ENCODE results near the gene FBXO9. TPM values are rescaled to one million over a fixed set of nuclear protein-coding genes. Genes with fewer than 3 reads are reported as not detected.
"Not testable (repeated sequence)": the region's sequence is repeated elsewhere in the genome, so short reads cannot be mapped to it uniquely, and the experiment has no call there.

FBXO9 gene
- total RNA-seq, 2 experiments from 2014 or later = 40.8 to 41.6 TPM

- Mint-ChIP-seq H3K4me3 (peak overlapping the region; percentile 91), H3K27me3 (no peaks in the 10 kb centered on the region), H3K27ac (peak overlapping the region; percentile 22), H3K4me1 (ENCODE audit: low read depth) (peaks cover 50% of the 10 kb centered on the region), H3K9me3 (no peaks in the 10 kb centered on the region), H3K36me3 (ENCODE audit: low read depth) (no peaks in the 10 kb centered on the region)
- POLR2A ChIA-PET = no interaction called here
- TF ChIP-seq, protein P1, sequence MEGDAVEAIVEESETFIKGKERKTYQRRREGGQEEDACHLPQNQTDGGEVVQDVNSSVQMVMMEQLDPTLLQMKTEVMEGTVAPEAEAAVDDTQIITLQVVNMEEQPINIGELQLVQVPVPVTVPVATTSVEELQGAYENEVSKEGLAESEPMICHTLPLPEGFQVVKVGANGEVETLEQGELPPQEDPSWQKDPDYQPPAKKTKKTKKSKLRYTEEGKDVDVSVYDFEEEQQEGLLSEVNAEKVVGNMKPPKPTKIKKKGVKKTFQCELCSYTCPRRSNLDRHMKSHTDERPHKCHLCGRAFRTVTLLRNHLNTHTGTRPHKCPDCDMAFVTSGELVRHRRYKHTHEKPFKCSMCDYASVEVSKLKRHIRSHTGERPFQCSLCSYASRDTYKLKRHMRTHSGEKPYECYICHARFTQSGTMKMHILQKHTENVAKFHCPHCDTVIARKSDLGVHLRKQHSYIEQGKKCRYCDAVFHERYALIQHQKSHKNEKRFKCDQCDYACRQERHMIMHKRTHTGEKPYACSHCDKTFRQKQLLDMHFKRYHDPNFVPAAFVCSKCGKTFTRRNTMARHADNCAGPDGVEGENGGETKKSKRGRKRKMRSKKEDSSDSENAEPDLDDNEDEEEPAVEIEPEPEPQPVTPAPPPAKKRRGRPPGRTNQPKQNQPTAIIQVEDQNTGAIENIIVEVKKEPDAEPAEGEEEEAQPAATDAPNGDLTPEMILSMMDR (IDR thresholded peaks at IDR 0.05) = no peak
- CTCF ChIA-PET = no interaction called here
- DNase-seq (no peak), ATAC-seq (no peak)
- intact Hi-C loops (cut with micrococcal nuclease) = no loop called here
Observed at GRCh38 chr6:53059648-53060589, 5.3 kb upstream of the FBXO9 start.

DNA sequence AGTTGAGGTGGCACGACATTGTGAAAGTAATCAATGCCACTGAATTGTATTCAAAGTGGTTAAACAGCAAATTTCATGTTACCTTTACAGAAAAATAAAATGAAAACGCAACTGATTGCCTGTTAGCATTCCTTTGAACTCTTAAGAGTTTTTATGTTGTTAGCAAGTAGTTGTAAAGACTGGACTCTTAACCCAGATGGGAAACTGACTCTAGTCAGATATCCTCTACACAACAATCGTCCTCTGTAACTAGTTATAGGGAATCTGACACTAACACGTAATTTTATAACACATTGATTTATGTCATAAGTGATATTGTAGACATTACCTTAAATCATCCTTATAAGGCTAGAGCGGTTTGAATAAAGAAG lies 3.0 kb upstream of the FBXO9 start:
- ChIA-PET POLR2A (no interaction called here), CTCF (no interaction called here)
- Mint-ChIP-seq H3K36me3 (ENCODE audit: low read depth) (peaks cover 2% of the 10 kb centered on the region), H3K4me3 (peak overlapping the region; percentile 91), H3K27ac (peak overlapping the region; percentile 90), H3K9me3 (no peaks in the 10 kb centered on the region), H3K27me3 (no peaks in the 10 kb centered on the region), H3K4me1 (ENCODE audit: low read depth) (peaks cover 55% of the 10 kb centered on the region)
- DNase-seq = no peak
- intact Hi-C loops (cut with micrococcal nuclease) = no loop called here
- ATAC-seq = no peak
- TF ChIP-seq, protein P1 (IDR thresholded peaks at IDR 0.05) = no peak

GRCh38 chr6:53064255-53064654 lies 949 bp upstream of the FBXO9 start:
- H3K9me3 Mint-ChIP-seq; CTCF ChIA-PET; H3K36me3 Mint-ChIP-seq (ENCODE audit: low read depth); DNase-seq; intact Hi-C loops (cut with micrococcal nuclease); ATAC-seq; H3K27me3 Mint-ChIP-seq: not testable (repeated sequence)
- POLR2A ChIA-PET = interaction anchor here (1.4 kb wide), 1 partner anchor 9 kb away, joined by 3 read pairs; no protein-coding TSS in a partner anchor
- Mint-ChIP-seq H3K4me1 (ENCODE audit: low read depth) (peaks cover 56% of the 10 kb centered on the region), H3K27ac (peak overlapping the region; percentile 97), H3K4me3 (peak overlapping the region; percentile 86)

- peaks cover 54% of the 10 kb centered on the region for H3K4me1 Mint-ChIP-seq (ENCODE audit: low read depth)
- POLR2A ChIA-PET = interaction anchor here (1.5 to 2.0 kb wide), 2 partner anchors 9 to 70 kb away, joined by 7 to 8 read pairs; partner anchors contain the start of gene GSTA4
- H3K4me3 Mint-ChIP-seq = peak overlapping the region; percentile 86
- peak overlapping the region; percentile 97 for H3K27ac Mint-ChIP-seq
- H3K27me3 Mint-ChIP-seq = no peaks in the 10 kb centered on the region
- no peaks in the 10 kb centered on the region for H3K9me3 Mint-ChIP-seq
- ATAC-seq = peak; percentile 83
- peaks cover 3% of the 10 kb centered on the region for H3K36me3 Mint-ChIP-seq (ENCODE audit: low read depth)
- TF ChIP-seq, protein P1 (IDR thresholded peaks at IDR 0.05) = no peak
- peak; percentile 98 for DNase-seq
- CTCF ChIA-PET = interaction anchor here (1.3 to 3.7 kb wide), 2 partner anchors 69 to 250 kb away, joined by 3 to 25 read pairs; partner anchors contain the start of gene GSTA4
- intact Hi-C loops (cut with micrococcal nuclease) = no loop called here
Observed at GRCh38 chr6:53064726-53065265, 408 bp upstream of the FBXO9 start.

- Mint-ChIP-seq H3K9me3 (no peaks in the 10 kb centered on the region), H3K36me3 (ENCODE audit: low read depth) (peaks cover 3% of the 10 kb centered on the region), H3K27ac (peak overlapping the region; percentile 82), H3K27me3 (no peaks in the 10 kb centered on the region), H3K4me3 (peak overlapping the region; percentile 86), H3K4me1 (ENCODE audit: low read depth) (peaks cover 51% of the 10 kb centered on the region)
- intact Hi-C loops (cut with micrococcal nuclease) = no loop called here
- TF ChIP-seq, protein P1 (IDR thresholded peaks at IDR 0.05) = no peak
- peak; percentile 56 for DNase-seq
- POLR2A ChIA-PET = interaction anchor here (0.7 to 2.0 kb wide), 4 partner anchors 10 to 87 kb away, joined by 3 to 8 read pairs (median 5); partner anchors contain the start of gene GSTA4
- no peak for ATAC-seq
- CTCF ChIA-PET = interaction anchor here (0.6 to 3.7 kb wide), 7 partner anchors 15 to 743 kb away, joined by 3 to 25 read pairs (median 3); partner anchors contain the start of gene GSTA4
Observed at GRCh38 chr6:53066077-53066417, 843 bp downstream of the FBXO9 start.

Measured in activated CD8-positive, alpha-beta T cell treated with anti-CD3 and anti-CD28 coated beads for 36 hours (primary cell).